OCI-LY7 (cell line): ENCODE measurements around the gene PLAC1.

Source experiments
- CTCF ChIP-seq: fragments of 200-600 bp; sonication (generic); conservative IDR thresholded peaks from 2 replicates; pipeline ENCODE4 v1.5.1; 2014; ENCODE audit warnings: mild to moderate bottlenecking, antibody characterized with exemption, low read length, moderate library complexity, mixed read lengths
- EZH2phosphoT487 ChIP-seq: fragments of 200-600 bp; sonication (generic); IDR thresholded peaks from 2 replicates; pipeline ENCODE4 v1.6.1; 2018; ENCODE audit warnings: low read depth, borderline replicate concordance, mild to moderate bottlenecking, mixed run types, antibody characterized with exemption, low read length, moderate library complexity, mixed read lengths

DNA sequence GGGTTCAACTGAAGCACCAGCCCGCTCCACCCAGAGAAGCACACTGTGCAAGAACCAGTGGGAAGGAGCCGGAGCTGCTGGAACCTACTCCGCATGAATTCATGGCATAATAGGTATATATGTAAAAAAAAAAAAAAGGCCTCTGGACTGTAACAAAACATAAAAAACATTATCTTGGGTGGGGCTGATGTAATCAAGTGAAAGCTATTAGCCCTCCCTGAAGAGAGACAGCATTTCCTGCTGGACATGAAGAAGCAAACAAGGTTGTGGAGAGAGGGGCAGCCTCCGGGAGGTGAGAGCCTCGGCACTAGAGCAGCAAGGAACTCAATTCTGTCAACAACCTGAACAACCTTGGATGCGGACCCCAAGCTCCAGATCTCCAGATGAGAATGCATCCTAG is 50.7 kb downstream of the PLAC1 start:
- TF ChIP-seq EZH2phosphoT487 (no peak), CTCF (no peak)
